Measurements from ENCODE around the gene JAG1. TPM values are rescaled to one million over a fixed set of nuclear protein-coding genes. Genes with fewer than 3 reads are reported as not detected.

Gene JAG1
- total RNA-seq, 2 donors from 2014 or later, result 46.5 to 72.3 TPM

DNA sequence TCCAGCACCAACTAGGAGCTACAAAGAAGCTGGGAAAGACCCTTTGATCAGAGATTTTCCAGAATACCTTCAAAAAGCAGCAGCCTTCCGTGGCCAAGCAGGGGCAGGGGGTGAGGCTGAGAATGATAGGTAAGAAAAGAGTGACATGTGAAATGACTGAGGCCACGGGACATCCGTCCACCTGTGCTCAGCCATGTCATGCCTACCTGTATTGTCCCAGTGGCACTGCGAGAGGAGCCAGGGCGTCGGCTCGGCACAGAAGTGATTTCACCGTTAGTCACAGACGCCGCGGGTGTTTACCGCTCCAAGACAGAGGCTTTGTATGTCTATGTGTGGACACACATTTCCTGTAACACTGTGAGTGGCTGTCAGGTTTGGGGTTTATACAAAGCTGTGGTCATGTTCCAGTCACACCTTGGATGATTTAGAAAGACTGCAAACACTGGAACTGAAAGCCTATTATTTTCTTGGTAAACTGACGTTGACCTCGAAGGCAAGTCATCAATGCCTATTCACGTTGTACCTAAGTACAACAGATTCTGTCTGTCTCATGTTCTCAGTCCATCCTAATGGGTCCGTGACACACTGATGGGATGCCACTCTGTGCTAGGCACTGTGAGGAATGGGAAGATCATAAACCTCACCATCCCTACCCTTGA, 32.1 kb upstream of the JAG1 start:
- Histone ChIP-seq H3K4me1 (replicated peaks) (no peaks in the 10 kb centered on the region), H3K27me3 (replicated peaks; ENCODE audit: insufficient read depth) (no peaks in the 10 kb centered on the region), H3K9me3 (no peaks in the 10 kb centered on the region), H3K4me3 (no peak overlapping the region), H3K36me3 (no peaks in the 10 kb centered on the region), H3K27ac (no peak overlapping the region)
- 92% methylated on average over 16 of the region's 16 CpGs for WGBS
- no peak for DNase-seq (ENCODE audit: low spot score)
- intact Hi-C loops (cut with DNase I), result no loop called here
- no peak for TF ChIP-seq POLR2A (IDR thresholded peaks at IDR 0.05)
- no peak for TF ChIP-seq POLR2AphosphoS5 (IDR thresholded peaks at IDR 0.05)
- TF ChIP-seq, protein P1, sequence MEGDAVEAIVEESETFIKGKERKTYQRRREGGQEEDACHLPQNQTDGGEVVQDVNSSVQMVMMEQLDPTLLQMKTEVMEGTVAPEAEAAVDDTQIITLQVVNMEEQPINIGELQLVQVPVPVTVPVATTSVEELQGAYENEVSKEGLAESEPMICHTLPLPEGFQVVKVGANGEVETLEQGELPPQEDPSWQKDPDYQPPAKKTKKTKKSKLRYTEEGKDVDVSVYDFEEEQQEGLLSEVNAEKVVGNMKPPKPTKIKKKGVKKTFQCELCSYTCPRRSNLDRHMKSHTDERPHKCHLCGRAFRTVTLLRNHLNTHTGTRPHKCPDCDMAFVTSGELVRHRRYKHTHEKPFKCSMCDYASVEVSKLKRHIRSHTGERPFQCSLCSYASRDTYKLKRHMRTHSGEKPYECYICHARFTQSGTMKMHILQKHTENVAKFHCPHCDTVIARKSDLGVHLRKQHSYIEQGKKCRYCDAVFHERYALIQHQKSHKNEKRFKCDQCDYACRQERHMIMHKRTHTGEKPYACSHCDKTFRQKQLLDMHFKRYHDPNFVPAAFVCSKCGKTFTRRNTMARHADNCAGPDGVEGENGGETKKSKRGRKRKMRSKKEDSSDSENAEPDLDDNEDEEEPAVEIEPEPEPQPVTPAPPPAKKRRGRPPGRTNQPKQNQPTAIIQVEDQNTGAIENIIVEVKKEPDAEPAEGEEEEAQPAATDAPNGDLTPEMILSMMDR (IDR thresholded peaks at IDR 0.05), result no peak

DNA sequence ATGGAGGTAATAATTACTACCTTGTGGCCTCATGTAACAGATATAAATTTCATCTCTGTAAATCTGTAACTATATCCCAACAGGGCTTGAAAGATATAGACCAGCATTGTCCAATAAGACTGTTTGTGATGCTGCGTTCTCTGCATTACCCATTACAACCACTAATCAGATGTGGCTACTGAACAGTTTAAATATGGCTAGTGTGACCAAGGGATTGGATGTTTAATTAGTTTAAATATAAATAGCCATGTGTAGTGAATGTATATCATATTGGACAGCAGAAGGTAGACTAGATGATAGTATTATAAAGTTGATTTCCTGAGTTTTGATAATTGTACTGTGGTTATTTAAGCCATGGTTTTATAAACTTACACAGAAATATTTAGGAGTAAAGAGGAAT, 27.8 kb upstream of the JAG1 start:
- TF ChIP-seq, protein P1 (IDR thresholded peaks at IDR 0.05), result peak in 1 of 4 experiments; percentile 9
- TF ChIP-seq POLR2A (IDR thresholded peaks at IDR 0.05), result no peak
- Histone ChIP-seq H3K4me3 (no peak overlapping the region), H3K36me3 (no peaks in the 10 kb centered on the region), H3K4me1 (replicated peaks) (no peaks in the 10 kb centered on the region), H3K9me3 (no peaks in the 10 kb centered on the region), H3K27me3 (replicated peaks; ENCODE audit: insufficient read depth) (no peaks in the 10 kb centered on the region), H3K27ac (no peak overlapping the region)
- WGBS, result 100% methylated on average over 1 of the region's 1 CpG
- no peak for DNase-seq (ENCODE audit: low spot score)
- intact Hi-C loops (cut with DNase I), result no loop called here

DNA sequence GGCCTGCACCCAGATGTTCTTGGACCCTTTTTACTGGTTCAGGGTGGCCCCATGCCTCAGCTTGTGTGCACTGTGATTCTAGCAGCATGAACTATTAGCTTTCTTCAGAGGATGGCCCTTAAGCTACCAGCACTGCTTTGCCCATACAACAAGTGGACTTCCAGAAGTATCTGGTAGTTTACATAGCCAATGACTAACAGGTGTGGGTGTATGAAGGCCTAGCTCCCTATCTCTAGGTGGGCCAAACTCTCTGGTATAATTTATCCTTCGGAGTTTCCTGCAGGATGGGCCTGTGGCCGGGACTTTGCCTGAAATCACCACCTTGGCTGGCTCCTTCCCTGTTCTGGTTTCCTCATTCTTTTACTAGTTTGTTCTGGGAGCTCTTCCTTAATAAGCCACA, 26.1 kb upstream of the JAG1 start:
- TF ChIP-seq, protein P1 (IDR thresholded peaks at IDR 0.05), result no peak
- TF ChIP-seq POLR2A (IDR thresholded peaks at IDR 0.05) (no peak), POLR2AphosphoS5 (IDR thresholded peaks at IDR 0.05) (no peak)
- no peaks in the 10 kb centered on the region for H3K9me3 ChIP-seq
- no peak for DNase-seq (ENCODE audit: low spot score)
- no peak overlapping the region for H3K27ac ChIP-seq
- H3K27me3 ChIP-seq (replicated peaks; ENCODE audit: insufficient read depth), result no peaks in the 10 kb centered on the region
- no peaks in the 10 kb centered on the region for H3K4me1 ChIP-seq (replicated peaks)
- no peaks in the 10 kb centered on the region for H3K36me3 ChIP-seq
- 78% methylated on average over 2 of the region's 2 CpGs for whole genome bisulfite sequencing
- H3K4me3 ChIP-seq, result no peak overlapping the region
- intact Hi-C loops (cut with DNase I), result no loop called here

DNA sequence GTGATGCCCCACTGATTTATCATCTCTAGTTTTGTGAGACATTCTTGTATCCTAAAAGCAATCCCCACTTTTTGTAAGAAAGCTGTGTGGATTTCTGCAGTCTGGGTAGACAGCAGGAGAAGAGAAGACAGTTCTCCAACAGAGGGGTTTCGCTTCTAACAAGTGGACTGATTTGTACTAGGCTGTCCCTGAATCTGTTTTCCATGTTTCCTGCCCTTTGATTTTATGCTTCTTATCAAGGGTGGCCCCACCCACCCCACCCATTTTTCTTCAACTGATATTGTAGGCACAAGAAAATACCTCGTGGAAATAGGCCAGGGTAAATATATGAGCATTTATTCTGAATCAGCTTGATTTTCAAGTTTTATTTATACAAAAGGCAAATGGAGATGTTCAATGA, 25.7 kb upstream of the JAG1 start:
- H3K27me3 ChIP-seq (replicated peaks; ENCODE audit: insufficient read depth), result no peaks in the 10 kb centered on the region
- no peaks in the 10 kb centered on the region for H3K4me1 ChIP-seq (replicated peaks)
- intact Hi-C loops (cut with DNase I), result no loop called here
- no peak overlapping the region for H3K4me3 ChIP-seq
- H3K27ac ChIP-seq, result no peak overlapping the region
- no peaks in the 10 kb centered on the region for H3K36me3 ChIP-seq
- no peak for DNase-seq (ENCODE audit: low spot score)
- 64% methylated on average over 2 of the region's 2 CpGs for WGBS
- H3K9me3 ChIP-seq, result no peaks in the 10 kb centered on the region
- TF ChIP-seq POLR2AphosphoS5 (IDR thresholded peaks at IDR 0.05), result no peak
- no peak for TF ChIP-seq POLR2A (IDR thresholded peaks at IDR 0.05)
- TF ChIP-seq, protein P1 (IDR thresholded peaks at IDR 0.05), result no peak

DNA sequence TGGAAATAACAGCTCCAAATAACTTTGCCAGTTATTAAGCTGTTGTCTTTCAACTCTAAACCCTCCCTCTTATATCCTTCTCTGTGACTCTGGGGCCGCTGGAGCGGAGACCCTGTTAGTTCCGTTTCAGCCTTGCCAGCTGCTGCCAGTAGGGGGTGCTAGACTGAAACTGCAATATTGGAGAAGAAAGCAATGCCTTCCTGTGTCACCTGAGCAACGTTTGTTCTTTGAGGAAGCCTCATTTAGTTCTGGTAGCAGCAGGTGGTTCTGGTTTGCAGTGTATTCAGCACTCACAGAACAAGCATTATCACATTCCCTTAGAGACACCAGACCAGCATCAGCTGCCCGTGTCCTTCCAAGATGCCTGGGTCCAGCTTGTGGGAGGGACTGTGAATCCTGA, 22.9 kb upstream of the JAG1 start:
- H3K27ac ChIP-seq, result no peak overlapping the region
- TF ChIP-seq POLR2AphosphoS5 (IDR thresholded peaks at IDR 0.05) (no peak), POLR2A (IDR thresholded peaks at IDR 0.05) (no peak)
- TF ChIP-seq, protein P1 (IDR thresholded peaks at IDR 0.05), result peak in 2 of 4 experiments; percentile 18 to 43
- DNase-seq (ENCODE audit: low spot score), result no peak
- no peaks in the 10 kb centered on the region for H3K4me1 ChIP-seq (replicated peaks)
- no peaks in the 10 kb centered on the region for H3K27me3 ChIP-seq (replicated peaks; ENCODE audit: insufficient read depth)
- WGBS, result 77% methylated on average over 5 of the region's 5 CpGs
- no peak overlapping the region for H3K4me3 ChIP-seq
- no peaks in the 10 kb centered on the region for H3K36me3 ChIP-seq
- no peaks in the 10 kb centered on the region for H3K9me3 ChIP-seq
- intact Hi-C loops (cut with DNase I), result no loop called here

Data from prostate gland (tissue), 2 donors.